ENCODE data around the gene ASB5. TPM values are rescaled to one million over a fixed set of nuclear protein-coding genes. Genes with fewer than 3 reads are reported as not detected.
A peak's percentile ranks its signal among the peaks of the same experiment; 100 is the strongest.

Gene ASB5
- not detected in 2 replicates for total RNA-seq (2022)
- not detected for Bru-seq, nascent RNA
- percentile 5 among the genes with signal in this experiment for BruChase-seq, experiment 1, labeled RNA remaining after a 2-hour chase
- BruChase-seq, experiment 2, labeled RNA remaining after a 6-hour chase: percentile 4 among the genes with signal in this experiment
- long read RNA-seq: 0 reads

GRCh38 chr4:176268963-176269362 is at the start of gene ASB5:
Gene ASB5 (minus strand): TSS chr4:176269222. CDS start chr4:176269108, 114 bp downstream.
- POLR2A ChIA-PET: no interaction called here

GRCh38 chr4:176313596-176314336 is 44.7 kb upstream of the ASB5 start:
- POLR2A ChIA-PET: no interaction called here
- Histone ChIP-seq H3K27me3 (replicated peaks; ENCODE audit: control insufficient read depth, insufficient read depth, low read length) (no peaks in the 10 kb centered on the region), H3K4me1 (0 out of 2 replicates have a peak, but pooled peaks cover 9% of the 10 kb centered on the region), H3K36me3 (ENCODE audit: control insufficient read depth, insufficient read depth, low read length) (no peaks in the 10 kb centered on the region), H3K4me3 (ENCODE audit: low read depth, low read length) (no peak overlapping the region), H3K9me3 (no peaks in the 10 kb centered on the region)
- no peak for TF ChIP-seq CTCF (IDR thresholded peaks at IDR 0.05; ENCODE audit: insufficient read depth in 1 of 2, low read depth in 1 of 2, low read length in 1 of 2, severe bottlenecking in 1 of 2, unreplicated experiment in 1 of 2)
- Mint-ChIP-seq H3K4me1 (ENCODE audit: low read depth, unreplicated experiment) (no peaks in the 10 kb centered on the region), H3K9me3 (ENCODE audit: unreplicated experiment) (no peaks in the 10 kb centered on the region), H3K27me3 (ENCODE audit: insufficient read depth, unreplicated experiment) (no peaks in the 10 kb centered on the region), H3K27ac (ENCODE audit: unreplicated experiment) (no peak overlapping the region), H3K36me3 (ENCODE audit: insufficient read depth, unreplicated experiment) (no peaks in the 10 kb centered on the region), H3K4me3 (ENCODE audit: unreplicated experiment) (no peak overlapping the region)
- no peak for DNase-seq
- CTCF ChIA-PET: no interaction called here
- no TSS peak for BruUV-seq (replicated peaks)
- intact Hi-C loops (cut with micrococcal nuclease; ENCODE audit: unreplicated experiment): no loop called here

More at GRCh38 chr4:176268963-176269362, at the start of gene ASB5:
- intact Hi-C loops (cut with micrococcal nuclease; ENCODE audit: unreplicated experiment): no loop called here
- Histone ChIP-seq H3K27me3 (replicated peaks; ENCODE audit: control insufficient read depth, insufficient read depth, low read length) (no peaks in the 10 kb centered on the region), H3K4me3 (ENCODE audit: low read depth, low read length) (no peak within 1 kb of the TSS), H3K9me3 (no peaks in the 10 kb centered on the region), H3K4me1 (no peaks in the 10 kb centered on the region), H3K36me3 (ENCODE audit: control insufficient read depth, insufficient read depth, low read length) (no peaks in the 10 kb centered on the region)
- Mint-ChIP-seq H3K9me3 (ENCODE audit: unreplicated experiment) (no peaks in the 10 kb centered on the region), H3K36me3 (ENCODE audit: insufficient read depth, unreplicated experiment) (no peaks in the 10 kb centered on the region), H3K27me3 (ENCODE audit: insufficient read depth, unreplicated experiment) (peaks cover 3% of the 10 kb centered on the region), H3K4me3 (ENCODE audit: unreplicated experiment) (no peak within 1 kb of the TSS), H3K27ac (ENCODE audit: unreplicated experiment) (no peak within 1 kb of the TSS), H3K4me1 (ENCODE audit: low read depth, unreplicated experiment) (no peaks in the 10 kb centered on the region)
- DNase-seq: no peak
- CTCF ChIA-PET: no interaction called here
- TF ChIP-seq CTCF (IDR thresholded peaks at IDR 0.05; ENCODE audit: insufficient read depth in 1 of 2, low read depth in 1 of 2, low read length in 1 of 2, severe bottlenecking in 1 of 2, unreplicated experiment in 1 of 2): no peak
- no TSS peak for BruUV-seq (replicated peaks)

GRCh38 chr4:176309772-176310171 is 40.8 kb upstream of the ASB5 start:
- no peak for DNase-seq
- CTCF ChIA-PET: no interaction called here
- BruUV-seq (replicated peaks): no TSS peak

More at GRCh38 chr4:176309772-176310171, 40.8 kb upstream of the ASB5 start:
- Histone ChIP-seq H3K9me3 (no peaks in the 10 kb centered on the region), H3K4me3 (ENCODE audit: low read depth, low read length) (no peak overlapping the region), H3K27me3 (replicated peaks; ENCODE audit: control insufficient read depth, insufficient read depth, low read length) (no peaks in the 10 kb centered on the region), H3K4me1 (0 out of 2 replicates have a peak, but pooled peaks cover 9% of the 10 kb centered on the region), H3K36me3 (ENCODE audit: control insufficient read depth, insufficient read depth, low read length) (no peaks in the 10 kb centered on the region)
- Mint-ChIP-seq H3K27ac (ENCODE audit: unreplicated experiment) (no peak overlapping the region), H3K36me3 (ENCODE audit: insufficient read depth, unreplicated experiment) (no peaks in the 10 kb centered on the region), H3K4me1 (ENCODE audit: low read depth, unreplicated experiment) (no peaks in the 10 kb centered on the region), H3K9me3 (ENCODE audit: unreplicated experiment) (no peaks in the 10 kb centered on the region), H3K27me3 (ENCODE audit: insufficient read depth, unreplicated experiment) (no peaks in the 10 kb centered on the region), H3K4me3 (ENCODE audit: unreplicated experiment) (no peak overlapping the region)
- POLR2A ChIA-PET: no interaction called here
- intact Hi-C loops (cut with micrococcal nuclease; ENCODE audit: unreplicated experiment): no loop called here
- TF ChIP-seq CTCF (IDR thresholded peaks at IDR 0.05; ENCODE audit: insufficient read depth in 1 of 2, low read depth in 1 of 2, low read length in 1 of 2, severe bottlenecking in 1 of 2, unreplicated experiment in 1 of 2): no peak
